ENCODE data around the gene HEPHL1.
"Not testable (repeated sequence)": the region's sequence is repeated elsewhere in the genome, so short reads cannot be mapped to it uniquely, and the experiment has no call there.

HEPHL1 gene

DNA sequence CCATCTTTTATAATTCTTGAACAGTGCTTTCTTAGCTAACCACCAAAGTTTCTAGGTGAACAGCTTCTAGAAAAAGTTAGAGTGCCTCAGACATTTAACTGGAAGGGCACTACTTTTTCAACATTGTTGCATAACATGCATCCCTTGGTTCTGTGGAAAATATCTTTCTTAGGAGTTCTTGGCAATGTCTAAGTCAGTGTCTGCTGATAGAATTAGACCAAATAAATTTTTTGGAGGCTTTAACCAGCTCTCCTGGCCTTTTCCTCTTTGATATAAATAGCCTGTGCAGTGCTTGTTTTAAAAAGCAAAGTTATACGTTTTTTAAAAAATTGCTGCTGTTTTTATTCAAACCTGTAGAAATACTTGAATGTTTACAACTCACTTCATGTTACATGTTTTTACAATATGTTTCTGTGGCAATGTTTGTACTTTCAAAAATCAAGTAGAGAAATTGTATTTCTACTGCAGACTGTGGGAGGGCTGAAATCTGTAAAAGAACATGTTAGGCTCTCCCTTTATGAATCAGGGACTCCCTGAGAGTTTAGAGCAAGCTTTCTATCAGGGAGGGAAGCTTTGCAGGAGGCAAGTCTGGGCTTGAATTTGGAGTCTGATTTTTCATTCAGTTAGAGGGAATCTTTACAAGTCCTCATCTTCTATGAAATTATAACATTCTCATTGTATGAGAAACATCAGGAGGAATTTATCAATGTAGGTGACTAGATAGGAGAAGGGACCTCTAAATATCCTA, 91.2 kb downstream of the HEPHL1 start:
- TF ChIP-seq CTCF (IDR thresholded peaks at IDR 0.05; ENCODE audit: low read depth, low read length, missing control alignments): no peak
- no peak for DNase-seq (ENCODE audit: low read depth)
- H3K4me3 ChIP-seq (ENCODE audit: low read depth, low read length): no peak overlapping the region

- no peak for DNase-seq (ENCODE audit: low read depth)
- TF ChIP-seq CTCF (IDR thresholded peaks at IDR 0.05; ENCODE audit: low read depth, low read length, missing control alignments): no peak
- H3K4me3 ChIP-seq (ENCODE audit: low read depth, low read length): no peak overlapping the region
Observed at GRCh38 chr11:94117197-94117574, 96.0 kb downstream of the HEPHL1 start.

DNA sequence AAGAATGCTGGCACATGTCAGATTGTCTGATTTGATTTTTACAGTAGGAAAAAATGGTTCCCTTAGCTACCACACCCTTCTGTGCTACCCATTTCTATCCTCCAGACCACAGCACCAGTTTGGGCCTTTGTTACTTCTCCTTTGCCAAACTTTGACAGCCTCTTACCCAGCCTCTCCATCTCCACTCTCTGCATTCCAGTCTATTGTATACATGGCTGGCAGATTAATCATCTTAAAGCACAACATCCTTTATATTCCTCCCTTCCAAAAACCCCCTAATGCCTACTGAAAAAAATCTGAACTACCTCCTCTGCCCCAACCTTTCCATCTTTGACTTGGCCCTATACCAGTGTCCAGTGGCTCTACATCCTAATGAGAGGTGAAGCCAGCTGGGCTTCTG, 96.7 kb downstream of the HEPHL1 start:
- no peak for DNase-seq (ENCODE audit: low read depth)
- TF ChIP-seq CTCF (IDR thresholded peaks at IDR 0.05; ENCODE audit: low read depth, low read length, missing control alignments): no peak
- H3K4me3 ChIP-seq (ENCODE audit: low read depth, low read length): no peak overlapping the region

DNA sequence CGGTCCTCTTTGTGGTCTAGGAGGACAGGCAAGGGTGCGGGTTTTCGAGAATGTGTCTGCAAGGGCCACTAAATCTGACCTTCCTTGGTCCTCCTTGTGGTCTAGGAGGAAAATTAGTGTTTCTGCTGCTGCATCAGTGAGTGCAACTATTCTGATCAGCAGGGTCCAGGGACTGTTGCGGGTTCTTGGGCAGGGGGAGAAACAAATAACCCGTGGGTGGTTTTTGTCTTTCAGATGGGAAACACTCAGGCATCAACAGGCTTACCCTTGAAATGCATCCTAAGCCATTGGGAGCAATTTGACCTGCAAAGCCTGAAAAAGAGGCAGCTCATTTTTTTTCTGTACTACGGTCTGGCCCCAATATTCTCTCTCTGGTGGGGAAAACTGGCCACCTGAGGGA, 98.5 kb downstream of the HEPHL1 start:
- H3K4me3 ChIP-seq (ENCODE audit: low read depth, low read length): not testable (repeated sequence)

DNA sequence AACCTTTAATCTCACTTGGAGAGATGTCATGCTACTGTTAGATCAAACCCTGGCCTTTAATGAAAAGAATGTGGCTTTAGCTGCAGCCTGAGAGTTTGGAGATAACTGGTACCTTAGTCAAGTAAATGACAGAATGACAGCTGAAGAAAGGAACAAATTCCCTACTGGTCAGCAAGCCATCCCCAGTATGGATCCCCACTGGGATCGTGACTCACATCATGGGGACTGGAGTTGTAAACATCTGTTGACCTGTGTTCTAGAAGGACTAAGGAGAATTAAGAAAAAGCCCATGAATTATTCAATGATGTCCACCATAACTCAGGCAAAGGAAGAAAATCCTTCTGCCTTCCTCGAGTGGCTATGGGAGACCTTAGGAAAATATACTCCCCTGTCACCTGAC, 99.4 kb downstream of the HEPHL1 start:
- not testable (repeated sequence) for DNase-seq (ENCODE audit: low read depth); H3K4me3 ChIP-seq (ENCODE audit: low read depth, low read length)

More for the DNA sequence above, 98.5 kb downstream of the HEPHL1 start:
- not testable (repeated sequence) for DNase-seq (ENCODE audit: low read depth)

GRCh38 chr11:94120946-94121345, 99.8 kb downstream of the HEPHL1 start:
- no peak for DNase-seq (ENCODE audit: low read depth)
- no peak for TF ChIP-seq CTCF (IDR thresholded peaks at IDR 0.05; ENCODE audit: low read depth, low read length, missing control alignments)
- no peak overlapping the region for H3K4me3 ChIP-seq (ENCODE audit: low read depth, low read length)

DNA sequence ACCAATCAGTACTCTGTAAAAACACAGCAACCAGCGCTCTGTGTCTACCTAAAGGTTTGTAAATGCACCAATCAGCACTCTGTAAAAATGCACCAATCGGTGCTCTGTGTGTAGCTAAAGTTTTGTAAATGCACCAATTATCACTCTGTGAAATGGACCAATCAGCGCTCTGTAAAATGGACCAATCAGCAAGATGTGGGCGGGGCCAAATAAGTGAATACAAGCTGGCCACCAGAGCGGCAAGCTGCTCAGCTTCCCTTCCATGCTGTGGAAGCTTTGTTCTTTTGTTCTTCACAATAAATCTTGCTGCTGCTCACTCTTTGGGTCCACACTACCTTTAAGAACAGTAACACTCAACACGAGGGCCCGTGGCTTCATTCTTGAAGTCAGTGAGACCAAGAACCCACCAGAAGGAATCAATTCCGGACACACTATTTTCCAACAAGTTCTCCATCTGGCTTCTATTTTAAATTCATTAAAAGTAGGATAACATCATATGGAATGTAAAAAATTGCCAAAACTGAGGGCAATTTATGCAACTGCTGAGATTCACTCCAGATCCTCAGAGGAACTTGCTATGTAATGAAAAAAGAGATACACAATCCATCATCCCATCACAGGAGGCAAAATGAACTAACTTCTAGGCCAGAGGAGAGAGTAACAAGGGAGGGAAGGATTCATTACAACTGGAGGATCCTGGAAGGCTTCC, 104.4 kb downstream of the HEPHL1 start:
- no peak for DNase-seq (ENCODE audit: low read depth)
- no peak for TF ChIP-seq CTCF (IDR thresholded peaks at IDR 0.05; ENCODE audit: low read depth, low read length, missing control alignments)
- H3K4me3 ChIP-seq (ENCODE audit: low read depth, low read length): no peak overlapping the region

DNA sequence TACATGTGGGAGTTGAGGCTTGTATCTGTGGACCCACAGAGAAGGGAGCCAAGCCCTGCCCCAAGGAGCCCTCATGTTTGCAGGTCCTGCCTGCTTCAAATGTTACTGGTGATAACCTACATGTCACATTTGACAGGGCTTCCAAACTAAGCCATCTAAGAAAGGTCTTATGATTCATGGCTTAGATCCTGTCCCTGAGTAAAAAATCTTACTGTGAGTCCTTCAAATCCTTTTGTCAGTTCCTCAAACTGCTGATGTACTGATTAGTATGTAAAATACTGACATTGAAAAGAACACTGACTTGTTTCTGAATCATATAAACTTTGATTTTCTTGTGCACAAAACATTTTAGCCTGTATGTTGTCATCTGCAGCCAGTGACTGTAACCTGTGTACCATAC, 106.5 kb downstream of the HEPHL1 start:
- no peak for DNase-seq (ENCODE audit: low read depth)
- TF ChIP-seq CTCF (IDR thresholded peaks at IDR 0.05; ENCODE audit: low read depth, low read length, missing control alignments): no peak
- H3K4me3 ChIP-seq (ENCODE audit: low read depth, low read length): peak overlapping the region; percentile 87; the same call in 1 of the 2 replicates
